Esophagus muscularis mucosa (tissue), 4 donors: ENCODE data around the gene SEPTIN8. TPM values are rescaled to one million over a fixed set of nuclear protein-coding genes. Genes with fewer than 3 reads are reported as not detected.

Experiments
- DNase-seq: peaks from one replicate; pipeline ENCODE4 v3.0.0-alpha.2; 2017; ENCODE audit errors: extremely low spot score
- H3K27ac ChIP-seq, 4 donors: fragments of 200-600 bp; sonication (generic); replicated peaks in 1 of 4; 1 replicate in 3 of 4; 2 replicates in 1 of 4; pipeline ENCODE4 v1.5.1; 2016 to 2019; ENCODE audit warnings: mild to moderate bottlenecking in 1 of 4
- H3K27me3 ChIP-seq, 4 donors: fragments of 200-600 bp; sonication (generic); one replicate each; pipeline versions ENCODE4 v1.5.1 to v1.6.0; 2016 to 2019
- H3K36me3 ChIP-seq, 4 donors: fragments of 200-600 bp; sonication (generic); one replicate each; pipeline ENCODE4 v1.5.1; 2016 to 2019
- H3K4me1 ChIP-seq, 4 donors: fragments of 200-600 bp; sonication (generic); one replicate each; pipeline ENCODE4 v1.5.1; 2016 to 2019
- H3K4me3 ChIP-seq, 4 donors: fragments of 200-600 bp; sonication (generic); 1 replicate in 2 of 4; 2 replicates in 2 of 4; pipeline ENCODE4 v1.5.1; 2016 to 2019; ENCODE audit warnings: mild to moderate bottlenecking in 4 of 4, moderate library complexity in 1 of 4
- H3K9me3 ChIP-seq, 4 donors: fragments of 200-600 bp; sonication (generic); 1 replicate in 3 of 4; 2 replicates in 1 of 4; pipeline ENCODE4 v1.5.1; 2016 to 2019
- CTCF ChIP-seq, 3 experiments: fragments of 200-600 bp in 2 of 3; fragments of 450-650 bp in 1 of 3; sonication (generic) in 2 of 3; IDR thresholded peaks; one replicate each; pipeline ENCODE4 v1.5.1; 2017 to 2019; ENCODE audit warnings: antibody characterized with exemption in 3 of 3, mild to moderate bottlenecking in 2 of 3, moderate library complexity in 1 of 3
- EP300 ChIP-seq: sonication (generic); formaldehyde crosslinking; IDR thresholded peaks from one replicate; pipeline ENCODE4 v1.6.1; 2017; ENCODE audit warnings: antibody characterized with exemption
- POLR2A ChIP-seq: fragments of 450-650 bp; IDR thresholded peaks from one replicate; pipeline ENCODE4 v1.6.1; 2017; ENCODE audit warnings: antibody characterized with exemption, moderate library complexity, mild to moderate bottlenecking, low read depth
- POLR2AphosphoS5 ChIP-seq, 2 donors: sonication (generic); formaldehyde crosslinking; IDR thresholded peaks; one replicate each; pipeline ENCODE4 v1.6.1; 2017; ENCODE audit warnings: antibody characterized with exemption in 2 of 2
- WGBS: methylation state at CpG from one replicate; pipeline ENCODE4 v1.1.5; 2018; 5-methylcytosine and 5-hydroxymethylcytosine counted together
- intact Hi-C: fragments of 100-400 bp; cut with DNase I; formaldehyde crosslinking; loops from one replicate; pipeline ENCODE4 v1.15.1; 2023
- total RNA-seq, 4 donors: library from RNA; depleted of rRNA; stranded (reverse); fragments of >200 nt; gene quantifications; one replicate each; pipeline versions ENCODE4 v1.1.0 to v1.2.1, GENCODE V29; 2016

The SEPTIN8 gene
- total RNA-seq, 4 donors from 2014 or later, result 26.7 to 42.8 (median 36.9) TPM

- Histone ChIP-seq H3K36me3 (peaks cover 0 to 24% (median 4%) of the 10 kb centered on the region in 4 donors), H3K27ac (no peak overlapping the region), H3K4me3 (no peak overlapping the region), H3K4me1 (no peaks in the 10 kb centered on the region), H3K9me3 (no peaks in the 10 kb centered on the region), H3K27me3 (no peaks in the 10 kb centered on the region)
- intact Hi-C loops, result no loop called here
- no peak for DNase-seq
- TF ChIP-seq POLR2A (no peak), EP300 (no peak), POLR2AphosphoS5 (IDR thresholded peaks at IDR 0.05) (no peak), CTCF (IDR thresholded peaks at IDR 0.05) (no peak)
- WGBS, result 89% methylated on average over 10 of the region's 10 CpGs
Observed at GRCh38 chr5:132729896-132730295, 47.1 kb downstream of the SEPTIN8 start.

- TF ChIP-seq POLR2A, result no peak
- no peak for TF ChIP-seq CTCF (IDR thresholded peaks at IDR 0.05)
- no peak for TF ChIP-seq POLR2AphosphoS5 (IDR thresholded peaks at IDR 0.05)
- no peak for TF ChIP-seq EP300
- DNase-seq, result no peak
- Histone ChIP-seq H3K9me3 (no peaks in the 10 kb centered on the region), H3K36me3 (peaks cover 0 to 16% (median 0%) of the 10 kb centered on the region in 4 donors), H3K4me3 (no peak overlapping the region), H3K27me3 (no peaks in the 10 kb centered on the region), H3K27ac (no peak overlapping the region), H3K4me1 (no peaks in the 10 kb centered on the region)
- 92% methylated on average over 2 of the region's 2 CpGs for WGBS
- intact Hi-C loops, result no loop called here
Observed at GRCh38 chr5:132725745-132726144, 51.3 kb downstream of the SEPTIN8 start.

- Histone ChIP-seq H3K4me1 (peaks cover 0 to 8% (median 4%) of the 10 kb centered on the region in 4 donors), H3K4me3 (no peak overlapping the region), H3K27ac (no peak overlapping the region), H3K9me3 (no peaks in the 10 kb centered on the region), H3K27me3 (no peaks in the 10 kb centered on the region), H3K36me3 (peaks cover 3 to 16% (median 3%) of the 10 kb centered on the region in 4 donors)
- DNase-seq, result no peak
- intact Hi-C loops, result no loop called here
- WGBS, result 97% methylated on average over 5 of the region's 5 CpGs
- no peak for TF ChIP-seq POLR2AphosphoS5 (IDR thresholded peaks at IDR 0.05)
- TF ChIP-seq POLR2A, result no peak
- TF ChIP-seq CTCF (IDR thresholded peaks at IDR 0.05), result no peak
- no peak for TF ChIP-seq EP300
Observed at GRCh38 chr5:132718544-132719312, 58.3 kb downstream of the SEPTIN8 start.

- TF ChIP-seq CTCF (IDR thresholded peaks at IDR 0.05) (peak; percentile 20 to 46 (median 38)), POLR2A (no peak)
- peaks cover 0 to 8% (median 4%) of the 10 kb centered on the region in 4 donors for H3K4me1 ChIP-seq
- intact Hi-C loops, result no loop called here
- H3K36me3 ChIP-seq, result peaks cover under 1 to 15% (median 5%) of the 10 kb centered on the region in 4 donors
- no peak for DNase-seq
- H3K4me3 ChIP-seq, result no peak overlapping the region
- 69% methylated on average over 11 of the region's 11 CpGs for WGBS
- no peaks in the 10 kb centered on the region for H3K9me3 ChIP-seq
- H3K27ac ChIP-seq, result no peak overlapping the region
- H3K27me3 ChIP-seq, result no peaks in the 10 kb centered on the region
Observed at GRCh38 chr5:132714456-132715307, 62.4 kb downstream of the SEPTIN8 start.
